Hematopoietic multipotent progenitor cell treated with erythropoietin and hydrocortisone succinate and interleukin-3 and kit ligand, for 6 days (in vitro differentiated cells): ENCODE measurements around the gene SEL1L.
"Not testable (repeated sequence)": the region's sequence is repeated elsewhere in the genome, so short reads cannot be mapped to it uniquely, and the experiment has no call there.

Source experiments
- DNase-seq: peaks from one replicate; pipeline ENCODE4 v3.0.0-alpha.2; 2015

The SEL1L gene

GRCh38 chr14:81533536-81534343 is at the start of gene SEL1L:
Gene SEL1L (minus strand): TSS chr14:81533853. CDS start chr14:81533744, 109 bp downstream.
- peak; percentile 100 for DNase-seq

DNA sequence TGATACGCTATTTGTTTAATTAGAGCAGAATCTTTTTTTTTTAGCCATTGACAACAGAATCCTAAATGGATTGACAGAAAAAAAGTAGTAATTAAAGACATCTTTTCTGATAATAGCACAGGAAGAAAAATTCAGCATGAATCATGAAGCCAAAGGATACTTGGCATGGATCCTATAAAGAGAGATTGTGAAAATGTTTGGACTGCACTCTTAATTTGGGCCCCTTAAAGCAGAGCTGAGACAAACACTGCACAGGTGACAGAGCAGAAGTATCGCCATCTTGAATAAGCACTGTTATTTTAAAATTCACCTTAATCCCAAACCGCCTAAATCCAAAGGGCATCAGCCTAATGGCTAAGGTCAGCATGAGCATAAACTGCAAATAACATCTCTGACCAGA is 48.8 kb upstream of the SEL1L start:
- DNase-seq, result no peak

DNA sequence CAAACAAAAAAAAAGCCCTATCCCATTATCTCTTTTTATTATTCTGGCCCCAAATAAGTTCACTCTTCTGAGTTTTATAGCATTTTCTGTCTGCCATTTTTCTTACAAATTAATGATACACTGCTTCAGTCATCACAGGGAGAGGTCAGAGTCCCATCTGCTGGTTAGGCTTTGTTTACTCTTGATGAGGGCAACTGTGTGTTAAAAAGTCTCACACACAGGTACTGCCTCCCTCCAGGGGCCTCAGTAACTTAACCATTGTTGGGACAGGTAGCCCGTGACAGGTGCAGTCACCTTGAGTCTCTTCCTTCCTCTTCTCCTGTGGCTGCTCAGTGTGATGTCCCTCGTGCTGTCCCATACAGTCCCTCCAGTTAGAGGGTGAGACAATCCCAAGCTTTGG is 45.5 kb upstream of the SEL1L start:
- DNase-seq, result no peak

GRCh38 chr14:81571437-81571836 is 37.8 kb upstream of the SEL1L start:
- DNase-seq, result no peak

- DNase-seq, result no peak
Observed at GRCh38 chr14:81567302-81567701, 33.6 kb upstream of the SEL1L start.

DNA sequence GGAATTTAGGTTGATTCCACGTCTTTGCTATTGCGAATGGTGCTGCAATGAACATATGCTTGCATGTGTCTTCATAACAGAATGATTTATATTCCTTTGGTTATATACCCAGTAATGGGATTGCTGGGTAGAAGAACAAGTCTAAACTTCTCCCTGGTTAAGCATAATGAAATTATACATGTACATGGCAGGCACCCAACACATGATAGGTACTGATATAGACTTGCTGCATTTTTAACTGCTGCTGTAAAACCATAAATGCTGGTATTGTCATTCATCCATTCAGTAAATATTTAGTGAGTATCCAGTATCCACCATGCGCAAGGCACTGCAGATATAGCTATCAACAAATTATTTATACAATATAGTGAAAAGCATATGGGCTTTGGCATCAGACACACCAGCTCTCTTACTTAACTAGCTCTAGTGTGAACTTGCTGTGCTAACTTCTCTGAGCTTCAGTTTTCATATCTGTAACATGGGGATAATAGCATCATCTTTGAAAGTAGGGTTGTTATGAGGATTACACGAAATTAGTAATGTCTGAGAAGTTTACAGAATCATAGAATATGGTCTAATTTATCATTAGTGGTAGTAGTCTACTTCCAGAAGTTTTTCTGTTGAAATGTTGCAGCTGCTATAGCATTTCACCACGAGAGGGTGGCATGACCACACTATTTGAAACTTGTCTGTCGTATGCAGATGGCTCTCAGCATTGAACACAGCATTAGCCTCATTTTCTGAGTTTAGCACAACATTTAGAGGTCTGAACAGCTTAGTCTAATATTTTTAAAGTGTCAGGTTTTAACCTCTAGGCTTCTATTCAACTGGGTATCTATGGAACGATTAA is 32.0 kb upstream of the SEL1L start:
- peak; percentile 46 for DNase-seq

DNA sequence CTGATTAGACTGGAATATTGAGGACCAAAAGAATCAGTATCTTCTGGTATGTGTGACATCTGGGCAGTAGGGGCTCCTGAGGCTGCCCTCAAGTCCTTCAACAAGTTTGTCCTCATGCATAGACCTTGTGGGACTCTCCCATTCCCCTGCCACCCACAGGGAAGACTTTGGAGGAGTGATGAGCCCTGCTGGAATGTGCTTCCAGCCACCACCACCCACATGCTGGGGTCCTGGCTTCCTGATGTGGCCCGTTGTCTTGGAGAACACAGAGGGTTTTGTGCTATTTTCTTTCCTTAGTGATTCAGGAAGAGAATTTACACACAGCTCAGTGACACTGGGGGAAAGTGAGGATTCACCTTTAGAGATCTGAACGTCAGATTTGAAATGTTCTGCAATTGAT is 29.2 kb upstream of the SEL1L start:
- DNase-seq, result no peak

DNA sequence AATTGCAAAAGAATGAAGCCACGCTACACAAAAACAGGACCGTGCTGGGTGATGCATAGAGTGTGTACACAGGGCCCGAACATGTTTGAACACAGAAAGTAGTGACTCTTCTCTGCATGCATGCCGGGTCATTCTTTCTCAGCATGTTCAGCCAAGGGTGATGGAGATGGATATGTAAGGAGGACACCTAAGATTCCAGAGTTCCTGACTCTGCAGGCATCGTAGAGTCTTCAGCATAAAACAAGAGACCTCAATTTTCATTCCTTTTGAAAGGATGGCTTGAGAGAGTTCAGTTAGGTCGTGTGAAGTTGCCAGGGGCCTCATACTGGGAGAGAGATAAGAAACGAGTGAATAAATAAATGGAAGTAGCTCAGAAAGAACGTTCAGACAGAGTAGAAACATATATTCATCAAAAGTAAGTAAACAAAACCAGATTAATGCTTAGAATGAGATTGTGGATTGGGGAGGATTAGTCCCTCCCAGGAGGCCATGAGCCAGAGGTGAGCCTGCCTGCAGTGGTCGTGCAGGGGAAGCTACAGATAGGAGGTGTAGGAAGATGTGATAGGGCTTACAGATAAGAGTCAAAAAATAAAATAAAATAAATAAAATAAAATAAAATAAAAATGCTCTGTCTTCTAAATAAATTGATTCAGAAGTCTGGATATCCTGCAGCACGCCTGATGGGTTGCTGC is 27.6 kb upstream of the SEL1L start:
- DNase-seq, result no peak

GRCh38 chr14:81559385-81559784 is 25.7 kb upstream of the SEL1L start:
- no peak for DNase-seq

DNA sequence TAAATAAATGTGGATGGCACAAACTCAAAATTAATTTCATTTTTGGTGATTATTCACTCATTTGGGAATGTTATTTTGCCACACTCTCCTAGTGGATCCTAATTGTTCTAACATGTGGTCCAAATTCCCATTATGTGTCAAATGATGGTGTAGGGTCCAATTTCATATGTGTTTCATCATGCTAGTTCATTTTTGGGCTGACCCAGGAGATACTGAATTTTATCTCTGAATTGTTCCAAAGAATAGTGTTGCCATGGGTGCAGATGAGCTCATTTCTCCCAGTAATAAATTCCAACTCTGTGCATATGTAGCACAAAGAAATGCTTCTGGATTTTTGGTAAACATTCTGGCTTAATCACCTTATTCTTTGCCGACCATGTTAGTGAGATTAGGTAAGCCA is 23.5 kb upstream of the SEL1L start:
- DNase-seq, result no peak

DNA sequence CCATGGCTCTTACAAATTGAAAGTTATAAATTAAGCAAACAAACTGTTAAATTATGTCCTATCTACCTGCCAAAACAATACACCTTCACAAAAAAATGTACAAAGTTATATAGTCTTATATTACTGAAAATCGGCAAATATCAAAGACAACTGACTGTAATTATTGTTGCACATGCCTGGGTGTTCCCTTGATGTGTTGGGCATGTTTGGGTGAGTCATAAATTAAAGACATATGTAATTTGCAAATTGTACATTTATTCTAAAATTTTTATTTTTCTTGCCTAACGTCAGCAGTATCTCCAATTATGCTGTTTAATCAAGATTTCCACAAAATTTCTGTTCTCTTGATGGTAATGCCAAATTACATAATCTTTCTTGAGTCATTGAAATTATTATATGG is 22.0 kb upstream of the SEL1L start:
- no peak for DNase-seq

- DNase-seq, result no peak
Observed at GRCh38 chr14:81555051-81555450, 21.4 kb upstream of the SEL1L start.

DNA sequence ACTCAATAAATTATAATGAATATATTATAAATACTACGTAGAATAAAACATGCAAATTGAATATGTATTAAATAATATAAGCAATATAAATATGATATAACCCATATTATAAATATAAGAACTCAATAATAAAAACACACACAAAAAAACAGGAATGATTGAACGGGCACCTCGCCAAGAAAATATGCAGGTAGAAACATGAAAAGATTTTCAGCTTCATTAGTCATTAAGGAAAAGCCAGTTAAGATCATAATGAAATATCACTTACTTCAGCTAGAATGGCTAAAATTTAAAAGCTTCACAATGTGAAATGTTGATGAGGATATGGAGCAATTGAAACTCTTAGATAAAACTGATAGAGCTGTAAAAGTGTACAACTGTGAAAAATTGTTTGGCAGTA is 17.8 kb upstream of the SEL1L start:
- DNase-seq, result no peak

- no peak for DNase-seq
Observed at GRCh38 chr14:81550001-81550637, 16.5 kb upstream of the SEL1L start.

DNA sequence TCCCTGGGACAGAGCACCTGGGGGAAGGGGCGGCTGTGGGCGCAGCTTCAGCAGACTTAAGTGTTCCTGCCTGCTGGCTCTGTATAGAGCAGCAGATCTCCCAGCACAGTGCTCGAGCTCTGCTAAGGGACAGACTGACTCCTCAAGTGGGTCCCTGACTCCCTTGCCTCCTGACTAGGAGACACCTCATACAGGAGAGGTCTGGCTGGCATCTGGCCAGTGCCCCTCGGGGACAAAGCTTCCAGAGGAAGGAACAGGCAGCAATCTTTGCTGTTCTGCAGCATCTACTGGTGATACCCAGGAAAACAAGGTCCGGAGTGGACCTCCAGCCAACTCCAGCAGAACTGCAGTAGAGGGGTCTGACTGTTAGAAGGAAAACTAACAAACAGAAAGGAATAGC is 7.6 kb upstream of the SEL1L start:
- DNase-seq, result not testable (repeated sequence)

- DNase-seq, result no peak
Observed at GRCh38 chr14:81537193-81537592, 3.5 kb upstream of the SEL1L start.

DNA sequence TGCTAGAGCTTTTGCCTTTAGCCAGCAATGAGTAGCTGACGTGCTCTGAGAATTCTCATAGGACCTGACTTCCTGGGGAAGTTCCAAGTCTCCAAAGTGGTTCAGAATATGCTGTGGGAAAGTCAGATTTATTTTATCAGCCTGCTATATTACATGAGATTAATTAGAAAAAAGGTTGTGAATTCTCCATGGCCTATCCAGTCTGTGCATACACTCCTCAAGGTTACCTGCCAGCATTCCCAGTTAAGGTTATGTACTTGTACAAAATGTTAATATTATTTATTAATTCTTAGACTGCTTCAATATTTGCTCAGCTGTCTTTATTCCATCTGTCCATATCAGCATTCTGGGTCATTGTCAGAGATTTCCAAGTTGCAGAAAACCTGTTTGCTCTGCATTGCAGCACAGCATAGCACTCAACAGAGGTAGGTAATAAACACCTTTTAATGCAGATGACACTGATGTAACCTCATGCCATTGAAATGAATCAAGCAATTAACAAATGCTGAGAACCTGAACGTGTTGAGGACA is 2.7 kb upstream of the SEL1L start:
- DNase-seq, result no peak

DNA sequence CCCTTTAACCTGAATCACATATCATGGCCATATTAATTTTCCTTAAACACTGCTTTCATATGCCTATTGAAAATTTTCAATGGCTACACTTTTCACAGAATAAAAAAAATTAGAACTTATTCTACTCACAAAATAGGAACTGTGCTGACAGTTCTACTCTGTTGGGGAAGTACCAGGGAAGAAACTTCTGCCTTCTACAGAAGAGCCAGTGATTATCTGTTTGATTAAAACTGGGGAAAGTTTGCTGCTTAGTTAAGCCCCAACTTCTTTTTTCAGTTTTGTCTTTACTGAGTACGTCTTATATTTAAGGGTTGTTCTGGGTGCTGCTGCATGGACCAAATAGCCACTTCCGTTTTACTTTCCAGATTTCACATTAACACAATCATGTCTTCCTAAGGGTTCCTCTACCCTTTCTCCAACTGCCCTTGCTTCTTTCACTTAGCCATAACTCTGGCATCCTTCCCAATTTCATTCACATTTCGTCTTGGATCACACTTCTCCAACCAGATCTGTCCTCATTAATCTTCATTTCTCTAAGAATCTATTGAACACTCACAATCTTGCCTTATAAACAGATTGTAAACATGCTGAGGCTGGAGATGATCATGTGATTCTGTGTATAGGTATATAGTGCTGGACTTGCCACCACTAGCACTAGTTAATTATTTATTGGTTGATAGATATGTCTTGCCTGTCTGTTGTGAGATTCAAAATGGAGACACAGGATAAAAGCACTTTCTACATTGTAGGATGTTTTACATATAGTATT is 1.9 kb upstream of the SEL1L start:
- peak; percentile 25 for DNase-seq

DNA sequence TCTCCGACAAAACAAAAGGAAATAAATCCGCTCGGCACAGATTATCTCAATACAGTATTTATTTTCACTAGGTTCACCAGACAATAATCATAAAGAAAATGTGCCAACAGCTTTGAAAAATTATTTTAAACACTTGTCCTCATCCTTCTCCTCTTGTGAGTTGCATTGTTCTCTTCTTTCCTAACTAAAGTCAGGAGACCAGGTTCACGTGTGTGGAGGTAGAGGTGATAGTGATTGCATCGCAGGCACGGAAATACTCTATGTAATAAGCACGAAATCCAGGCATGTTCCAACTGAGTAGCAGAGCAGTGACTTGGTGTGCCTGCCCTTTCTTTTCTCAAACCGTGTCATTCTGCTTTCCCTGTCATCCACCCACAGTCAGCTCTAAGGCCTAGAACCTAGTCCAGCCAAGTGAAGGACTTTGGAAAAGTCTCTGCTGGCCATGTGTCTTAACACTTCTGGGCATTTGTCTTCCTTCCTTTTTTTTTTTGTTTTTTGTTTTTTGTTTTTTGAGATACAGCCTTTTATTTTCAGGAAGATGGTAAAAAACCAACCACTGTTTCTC is 939 bp upstream of the SEL1L start:
- no peak for DNase-seq

DNA sequence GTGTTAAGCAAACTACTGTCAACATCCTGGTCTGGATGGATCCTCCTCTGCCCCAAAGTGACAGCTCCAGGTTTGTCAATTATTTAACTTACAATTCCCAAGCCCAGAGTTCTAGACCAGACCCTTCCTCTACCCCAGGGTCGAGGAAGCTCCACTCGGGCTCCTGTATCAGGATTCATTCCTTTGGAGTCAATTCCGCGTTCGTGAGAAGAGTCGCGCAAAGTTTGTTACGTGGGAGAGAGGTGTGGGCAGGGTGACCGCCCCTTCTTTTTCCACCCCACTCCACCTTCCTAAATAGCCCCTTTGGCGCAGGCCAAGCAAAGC is 479 bp downstream of the SEL1L start:
- DNase-seq, result peak; percentile 10

DNA sequence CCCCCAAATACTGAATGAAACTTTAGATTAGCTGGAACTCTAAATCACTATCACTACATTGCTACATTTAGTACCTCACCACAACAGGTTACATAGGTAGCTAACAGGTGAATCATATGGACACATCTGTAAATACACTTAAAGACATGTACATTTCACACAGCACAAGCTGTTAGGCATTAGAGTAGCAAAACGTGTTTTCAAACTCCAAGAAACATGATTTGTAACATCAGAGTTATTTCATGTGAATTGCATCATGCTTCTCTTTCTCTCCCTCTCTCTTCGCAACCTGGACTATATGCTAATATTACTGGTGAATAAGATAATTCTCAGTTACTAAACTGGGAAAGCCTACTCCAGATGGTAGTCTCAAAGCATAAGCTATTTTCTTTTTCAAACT is 4.3 kb downstream of the SEL1L start:
- no peak for DNase-seq

GRCh38 chr14:81525129-81525528 is 8.5 kb downstream of the SEL1L start:
- DNase-seq, result no peak
